Suprapubic skin (tissue), 4 donors: Measurements from ENCODE around the gene CEP78. TPM values are rescaled to one million over a fixed set of nuclear protein-coding genes. Genes with fewer than 3 reads are reported as not detected.

Experiments
- DNase-seq, 2 donors: peaks; one replicate each; pipeline ENCODE4 v3.0.0-alpha.2; 2019; ENCODE audit warnings: low spot score in 2 of 2
- H3K27ac ChIP-seq: fragments of 200-600 bp; sonication (generic); one replicate; pipeline ENCODE4 v1.5.1; 2019
- H3K27me3 ChIP-seq: fragments of 200-600 bp; sonication (generic); one replicate; pipeline ENCODE4 v1.5.1; 2019
- H3K36me3 ChIP-seq: fragments of 200-600 bp; sonication (generic); one replicate; pipeline ENCODE4 v1.5.1; 2019
- H3K4me1 ChIP-seq: fragments of 200-600 bp; sonication (generic); one replicate; pipeline ENCODE4 v1.5.1; 2019
- H3K4me3 ChIP-seq: fragments of 200-600 bp; sonication (generic); one replicate; pipeline ENCODE4 v1.5.1; 2019; ENCODE audit warnings: mild to moderate bottlenecking
- H3K9me3 ChIP-seq: fragments of 200-600 bp; sonication (generic); one replicate; pipeline ENCODE4 v1.5.1; 2019
- CTCF ChIP-seq, 2 donors: fragments of 200-600 bp in 1 of 2; fragments of 450-650 bp in 1 of 2; sonication (generic) in 1 of 2; IDR thresholded peaks; one replicate each; pipeline ENCODE4 v1.5.1; 2016 to 2019; ENCODE audit warnings: antibody characterized with exemption in 2 of 2, mild to moderate bottlenecking in 1 of 2, moderate library complexity in 1 of 2
- EP300 ChIP-seq: sonication (generic); formaldehyde crosslinking; IDR thresholded peaks from one replicate; pipeline ENCODE4 v1.6.1; 2017; ENCODE audit warnings: antibody characterized with exemption
- POLR2A ChIP-seq, 2 donors: fragments of 450-650 bp; IDR thresholded peaks; one replicate each; pipeline ENCODE4 v1.6.1; 2017; ENCODE audit warnings: antibody characterized with exemption in 2 of 2, mild to moderate bottlenecking in 2 of 2, moderate library complexity in 2 of 2
- POLR2AphosphoS5 ChIP-seq, 3 donors: sonication (generic); formaldehyde crosslinking; IDR thresholded peaks; one replicate each; pipeline ENCODE4 v1.6.1; 2017; ENCODE audit warnings: antibody characterized with exemption in 3 of 3
- WGBS: methylation state at CpG from one replicate; pipeline ENCODE4 v1.1.5; 2018; 5-methylcytosine and 5-hydroxymethylcytosine counted together
- total RNA-seq, 4 donors: library from RNA; depleted of rRNA; stranded (reverse); fragments of >200 nt; gene quantifications; one replicate each; pipeline ENCODE4 v1.1.0, GENCODE V29; 2016

The CEP78 gene
- 10 to 100 TPM in 3 of 4 donors, 1 to 10 TPM in 1; 8.7 to 15.0 (median 11.7) TPM for total RNA-seq

GRCh38 chr9:78235762-78236550 lies at the start of gene CEP78:
Gene CEP78 (plus strand): TSS chr9:78236075. CDS start chr9:78236351, 276 bp downstream.
- no peaks in the 10 kb centered on the region for H3K27me3 ChIP-seq
- peak within 1 kb of the TSS; percentile 88 for H3K4me3 ChIP-seq
- H3K4me1 ChIP-seq, result peaks cover 17% of the 10 kb centered on the region
- H3K9me3 ChIP-seq, result no peaks in the 10 kb centered on the region
- peak within 1 kb of the TSS; percentile 42 for H3K27ac ChIP-seq
- DNase-seq, result peak; percentile 92 to 95
- peaks cover 10% of the 10 kb centered on the region for H3K36me3 ChIP-seq
- TF ChIP-seq POLR2A (IDR thresholded peaks at IDR 0.05) (no peak), POLR2AphosphoS5 (IDR thresholded peaks at IDR 0.05) (peak in 2 of 3 donors; percentile 15 to 19)
- WGBS, result under 1% methylated on average over 24 of the region's 87 CpGs

GRCh38 chr9:78187763-78188484 lies 48.0 kb upstream of the CEP78 start:
- no peaks in the 10 kb centered on the region for H3K9me3 ChIP-seq
- DNase-seq, result no peak
- H3K4me1 ChIP-seq, result no peaks in the 10 kb centered on the region
- 49% methylated on average over 5 of the region's 5 CpGs for whole genome bisulfite sequencing
- H3K4me3 ChIP-seq, result no peak overlapping the region
- H3K27me3 ChIP-seq, result no peaks in the 10 kb centered on the region
- no peak overlapping the region for H3K27ac ChIP-seq
- H3K36me3 ChIP-seq, result no peaks in the 10 kb centered on the region
- TF ChIP-seq CTCF (IDR thresholded peaks at IDR 0.05) (no peak), POLR2AphosphoS5 (IDR thresholded peaks at IDR 0.05) (no peak)

- H3K4me3 ChIP-seq, result no peak overlapping the region
- no peaks in the 10 kb centered on the region for H3K9me3 ChIP-seq
- H3K4me1 ChIP-seq, result no peaks in the 10 kb centered on the region
- H3K36me3 ChIP-seq, result no peaks in the 10 kb centered on the region
- WGBS, result 86% methylated on average over 1 of the region's 1 CpG
- TF ChIP-seq EP300 (no peak), POLR2A (IDR thresholded peaks at IDR 0.05) (no peak), CTCF (IDR thresholded peaks at IDR 0.05) (no peak), POLR2AphosphoS5 (IDR thresholded peaks at IDR 0.05) (no peak)
- DNase-seq, result no peak
- H3K27me3 ChIP-seq, result no peaks in the 10 kb centered on the region
- no peak overlapping the region for H3K27ac ChIP-seq
Observed at GRCh38 chr9:78188594-78188993, 47.3 kb upstream of the CEP78 start.

- Histone ChIP-seq H3K4me3 (no peak overlapping the region), H3K27me3 (no peaks in the 10 kb centered on the region), H3K4me1 (no peaks in the 10 kb centered on the region), H3K9me3 (no peaks in the 10 kb centered on the region), H3K36me3 (no peaks in the 10 kb centered on the region), H3K27ac (no peak overlapping the region)
- TF ChIP-seq EP300 (no peak), POLR2A (IDR thresholded peaks at IDR 0.05) (no peak), POLR2AphosphoS5 (IDR thresholded peaks at IDR 0.05) (no peak)
- no peak for DNase-seq
- WGBS, result 90% methylated on average over 5 of the region's 5 CpGs
Observed at GRCh38 chr9:78189001-78189400, 46.9 kb upstream of the CEP78 start.

- no peaks in the 10 kb centered on the region for H3K27me3 ChIP-seq
- no peak overlapping the region for H3K4me3 ChIP-seq
- no peak overlapping the region for H3K27ac ChIP-seq
- H3K9me3 ChIP-seq, result no peaks in the 10 kb centered on the region
- H3K4me1 ChIP-seq, result no peaks in the 10 kb centered on the region
- H3K36me3 ChIP-seq, result no peaks in the 10 kb centered on the region
- WGBS, result 78% methylated on average over 5 of the region's 5 CpGs
- DNase-seq, result no peak
- TF ChIP-seq POLR2A (IDR thresholded peaks at IDR 0.05) (no peak), POLR2AphosphoS5 (IDR thresholded peaks at IDR 0.05) (no peak), CTCF (IDR thresholded peaks at IDR 0.05) (no peak), EP300 (no peak)
Observed at GRCh38 chr9:78189461-78189860, 46.4 kb upstream of the CEP78 start.

GRCh38 chr9:78191931-78192330 lies 43.9 kb upstream of the CEP78 start:
- no peak for DNase-seq
- Histone ChIP-seq H3K4me1 (no peaks in the 10 kb centered on the region), H3K4me3 (no peak overlapping the region), H3K27ac (no peak overlapping the region), H3K36me3 (no peaks in the 10 kb centered on the region), H3K27me3 (no peaks in the 10 kb centered on the region), H3K9me3 (no peaks in the 10 kb centered on the region)
- TF ChIP-seq CTCF (IDR thresholded peaks at IDR 0.05) (no peak), POLR2A (IDR thresholded peaks at IDR 0.05) (no peak), POLR2AphosphoS5 (IDR thresholded peaks at IDR 0.05) (no peak)
